Measurements from ENCODE around the gene ERCC6L2.

DNA sequence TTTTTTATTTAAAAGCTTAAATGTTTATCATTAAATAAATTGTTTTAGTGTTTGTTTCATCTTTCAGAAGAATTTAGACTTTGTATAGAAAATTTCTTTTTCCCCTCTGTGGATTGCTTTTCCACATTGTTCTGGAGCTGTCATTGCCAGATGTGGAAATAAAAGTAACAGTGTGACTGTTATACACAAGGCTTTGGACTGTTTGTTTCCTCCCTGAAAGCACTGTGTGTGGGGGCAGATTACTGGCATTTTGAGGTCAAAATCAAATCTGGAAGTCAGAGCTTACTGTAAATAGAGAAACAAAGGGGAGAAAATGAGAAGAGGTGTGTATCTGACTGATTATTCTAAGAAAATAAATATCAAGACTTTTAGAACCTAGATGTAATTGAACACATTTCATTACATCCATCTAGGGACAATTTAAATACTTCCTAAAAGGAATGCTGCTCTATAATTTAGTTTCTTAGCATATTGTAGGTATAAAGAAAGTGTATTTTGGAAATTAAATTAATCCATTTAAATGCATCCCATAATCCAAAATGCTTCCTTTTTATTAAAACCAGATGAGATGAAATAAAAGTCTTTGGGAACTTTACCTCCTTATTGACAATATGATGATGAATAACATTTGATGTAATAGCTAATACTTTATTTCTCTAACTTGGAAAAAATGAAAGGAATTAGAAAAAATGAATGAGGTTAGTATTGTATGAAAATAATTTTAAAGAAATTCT is 51.9 kb downstream of the ERCC6L2 start:
- TF ChIP-seq POLR2A (IDR thresholded peaks at IDR 0.05), result no peak
- no peak for TF ChIP-seq CTCF (IDR thresholded peaks at IDR 0.05)
